DMS114 treated with DMSO at 0.1 percent for 48 hours (cell line): ENCODE measurements around the gene DNM2.
"Not testable (repeated sequence)": the region's sequence is repeated elsewhere in the genome, so short reads cannot be mapped to it uniquely, and the experiment has no call there.

Source experiments
- DNase-seq: peaks from one replicate; lab custom pipeline; 2025; ENCODE audit not compliant: unreplicated experiment; lab: John Stamatoyannopoulos, UW

The DNM2 gene

GRCh38 chr19:10831987-10832938 lies 114.4 kb downstream of the DNM2 start:
- no peak for DNase-seq

- DNase-seq = no peak
Measured at GRCh38 chr19:10832939-10833296, 115.0 kb downstream of the DNM2 start.

GRCh38 chr19:10835089-10835753 lies 117.3 kb downstream of the DNM2 start:
- no peak for DNase-seq

- peak; percentile 95 for DNase-seq
Measured at GRCh38 chr19:10835754-10836478, 118.0 kb downstream of the DNM2 start, which contains the start of gene TMED1. TSS of gene TMED1 (minus strand) at chr19:10836212. CDS start at chr19:10836191, 21 bp downstream.

- DNase-seq = no peak
Measured at GRCh38 chr19:10836479-10837330, 118.8 kb downstream of the DNM2 start.

GRCh38 chr19:10837649-10838048 lies 119.8 kb downstream of the DNM2 start:
- not testable (repeated sequence) for DNase-seq

- no peak for DNase-seq
Measured at GRCh38 chr19:10838377-10838776, 120.5 kb downstream of the DNM2 start.

- DNase-seq = no peak
Measured at GRCh38 chr19:10839114-10840050, 121.5 kb downstream of the DNM2 start.

GRCh38 chr19:10842788-10843187 lies 124.9 kb downstream of the DNM2 start:
- no peak for DNase-seq

- no peak for DNase-seq
Measured at GRCh38 chr19:10846500-10847202, 128.8 kb downstream of the DNM2 start.

- DNase-seq = no peak
Measured at GRCh38 chr19:10848230-10848856, 130.5 kb downstream of the DNM2 start, which contains the start of gene C19orf38. TSS of gene C19orf38 (plus strand) at chr19:10848415. CDS start at chr19:10848509, 94 bp downstream.

GRCh38 chr19:10850631-10851030 lies 132.8 kb downstream of the DNM2 start:
- no peak for DNase-seq

- DNase-seq = no peak
Measured at GRCh38 chr19:10852098-10852800, 134.4 kb downstream of the DNM2 start.

- no peak for DNase-seq
Measured at GRCh38 chr19:10852941-10853340, 135.1 kb downstream of the DNM2 start.

- no peak for DNase-seq
Measured at GRCh38 chr19:10854350-10855089, 136.6 kb downstream of the DNM2 start.

- DNase-seq = no peak
Measured at GRCh38 chr19:10855879-10856522, 138.1 kb downstream of the DNM2 start.
